Fibroblast of lung (primary cell): ENCODE data around the gene RNF126. TPM values are rescaled to one million over a fixed set of nuclear protein-coding genes. Genes with fewer than 3 reads are reported as not detected.

ENCODE experiments used
- DNase-seq, 2 donors: peaks; one replicate each; pipeline versions ENCODE4 v3.0.0 to v3.0.0-alpha.2; 2010; ENCODE audit warnings: low read depth in 2 of 2
- H2AFZ ChIP-seq: 2 replicates; pipeline ENCODE4 v1.5.1; 2012; ENCODE audit warnings: low read length, control low read depth, inconsistent platforms
- H3K27ac ChIP-seq: 2 replicates; pipeline ENCODE4 v1.5.1; 2011; ENCODE audit warnings: low read length, control low read depth; ENCODE audit not compliant: insufficient read depth
- H3K27me3 ChIP-seq: 2 replicates; pipeline ENCODE4 v1.5.1; 2011; ENCODE audit warnings: mild to moderate bottlenecking, low read length; ENCODE audit not compliant: control insufficient read depth, insufficient read depth
- H3K36me3 ChIP-seq: 2 replicates; pipeline ENCODE4 v1.5.1; 2011; ENCODE audit warnings: low read length; ENCODE audit not compliant: control insufficient read depth, insufficient read depth
- H3K4me1 ChIP-seq: 2 replicates; pipeline ENCODE4 v1.5.1; 2011; ENCODE audit warnings: low read length; ENCODE audit not compliant: control insufficient read depth, insufficient read depth; ENCODE audit errors: extremely low read depth
- H3K4me2 ChIP-seq: 2 replicates; pipeline ENCODE4 v1.5.1; 2011; ENCODE audit warnings: low read length, control low read depth; ENCODE audit not compliant: insufficient read depth; ENCODE audit errors: extremely low read depth
- H3K4me3 ChIP-seq, 4 experiments: fragments of 200-600 bp in 1 of 4; sonication (generic) in 1 of 4; replicated peaks in 1 of 4; 2 replicates each; pipeline ENCODE4 v1.5.1; 2011 to 2016; ENCODE audit warnings: low read length in 4 of 4, low read depth in 3 of 4, mild to moderate bottlenecking in 3 of 4, control low read depth in 2 of 4, inconsistent platforms in 1 of 4, mixed read lengths in 1 of 4; ENCODE audit not compliant: insufficient read depth in 1 of 4; ENCODE audit errors: control extremely low read depth in 1 of 4
- H3K79me2 ChIP-seq: 2 replicates; pipeline ENCODE4 v1.5.1; 2012; ENCODE audit warnings: mild to moderate bottlenecking, low read length, inconsistent platforms; ENCODE audit not compliant: control insufficient read depth, insufficient read depth
- H3K9ac ChIP-seq: 2 replicates; pipeline ENCODE4 v1.5.1; 2011; ENCODE audit warnings: mild to moderate bottlenecking, low read length, control low read depth; ENCODE audit not compliant: insufficient read depth
- H3K9me3 ChIP-seq: 2 replicates; pipeline ENCODE4 v1.5.1; 2012; ENCODE audit warnings: low read depth, low read length; ENCODE audit not compliant: control insufficient read depth, insufficient read depth
- H4K20me1 ChIP-seq: 2 replicates; pipeline ENCODE4 v1.5.1; 2011; ENCODE audit warnings: low read length; ENCODE audit not compliant: control insufficient read depth, insufficient read depth; ENCODE audit errors: extremely low read depth
- CTCF ChIP-seq, 2 donors: IDR thresholded peaks in 1 of 2; conservative IDR thresholded peaks in 1 of 2; 1 replicate in 1 of 2; 2 replicates in 1 of 2; pipeline ENCODE4 v1.5.1; 2011 to 2012; ENCODE audit warnings: low read length in 2 of 2, control low read depth in 1 of 2, inconsistent platforms in 1 of 2, low read depth in 1 of 2, mild to moderate bottlenecking in 1 of 2
- EZH2 ChIP-seq: IDR thresholded peaks from 2 replicates; pipeline ENCODE4 v1.5.1; 2012; ENCODE audit warnings: low read length, control low read depth, mild to moderate bottlenecking; ENCODE audit errors: missing control alignments
- polyA plus RNA-seq, 2 donors: library from polyadenylated mRNA; depleted of rRNA in 1 of 2; stranded (reverse) in 1 of 2; unstranded in 1 of 2; fragments of >200 nt; gene quantifications; 2 replicates each; pipeline ENCODE4 v1.2.1, GENCODE V29; 2011 to 2012; ENCODE audit warnings: missing spikeins in 1 of 2
- total RNA-seq: library from RNA; depleted of rRNA; stranded (reverse); fragments of >200 nt; gene quantifications from 2 replicates; pipeline ENCODE4 v1.2.1, GENCODE V29; 2014

The RNF126 gene
- total and polyA plus RNA-seq, 2 donors (not counting 1 experiment from before 2014, with no cell fraction given) = 7.8 to 18.0 TPM

- Histone ChIP-seq H3K27ac (no peak overlapping the region), H3K9me3 (no peaks in the 10 kb centered on the region), H3K36me3 (no peaks in the 10 kb centered on the region), H3K4me1 (peaks cover 17% of the 10 kb centered on the region), H2AFZ (no peak overlapping the region), H4K20me1 (no peaks in the 10 kb centered on the region), H3K27me3 (no peaks in the 10 kb centered on the region), H3K4me2 (no peak overlapping the region), H3K4me3 (peak overlapping the region in 3 of 4 experiments; percentile 50 to 85 (median 67)), H3K79me2 (peaks cover 2% of the 10 kb centered on the region), H3K9ac (peak overlapping the region; percentile 32)
- no peak for TF ChIP-seq EZH2
- TF ChIP-seq CTCF (conservative IDR thresholded peaks at IDR 0.05 in 1 of 2, IDR thresholded peaks at IDR 0.05 in 1 of 2; ENCODE audit: low read depth in 1 of 2, low read length in 2 of 2) = no peak
- DNase-seq = peak; percentile 82 to 89
Observed at GRCh38 chr19:677201-677600, 14.2 kb upstream of the RNF126 start.

- Histone ChIP-seq H3K9me3 (no peaks in the 10 kb centered on the region), H4K20me1 (no peaks in the 10 kb centered on the region), H3K79me2 (peaks cover 2% of the 10 kb centered on the region), H3K4me3 (peak within 1 kb of the TSS; percentile 50 to 85 (median 64)), H3K4me1 (peaks cover 17% of the 10 kb centered on the region), H2AFZ (no peak within 1 kb of the TSS), H3K27me3 (no peaks in the 10 kb centered on the region), H3K27ac (peak within 1 kb of the TSS; percentile 62), H3K9ac (peak within 1 kb of the TSS; percentile 82), H3K36me3 (no peaks in the 10 kb centered on the region), H3K4me2 (peak within 1 kb of the TSS; percentile 79)
- TF ChIP-seq EZH2 (no peak), CTCF (conservative IDR thresholded peaks at IDR 0.05 in 1 of 2, IDR thresholded peaks at IDR 0.05 in 1 of 2; ENCODE audit: low read depth in 1 of 2, low read length in 2 of 2) (no peak)
- DNase-seq = peak; percentile 34 to 37
Observed at GRCh38 chr19:676339-677105, 13.5 kb upstream of the RNF126 start, which contains the start of gene FSTL3. FSTL3 (plus strand) TSS chr19:676392; CDS start chr19:676424, 32 bp downstream.

GRCh38 chr19:676007-676338 lies 13.0 kb upstream of the RNF126 start:
- Histone ChIP-seq H3K4me3 (peak overlapping the region in 2 of 4 experiments; percentile 31 to 36), H3K36me3 (no peaks in the 10 kb centered on the region), H3K4me1 (peaks cover 17% of the 10 kb centered on the region), H4K20me1 (no peaks in the 10 kb centered on the region), H3K4me2 (peak overlapping the region; percentile 44), H2AFZ (no peak overlapping the region), H3K27ac (no peak overlapping the region), H3K9me3 (no peaks in the 10 kb centered on the region), H3K9ac (peak overlapping the region; percentile 7), H3K27me3 (no peaks in the 10 kb centered on the region), H3K79me2 (peaks cover 2% of the 10 kb centered on the region)
- TF ChIP-seq EZH2 = no peak
- TF ChIP-seq CTCF (conservative IDR thresholded peaks at IDR 0.05 in 1 of 2, IDR thresholded peaks at IDR 0.05 in 1 of 2; ENCODE audit: low read depth in 1 of 2, low read length in 2 of 2) = no peak
- no peak for DNase-seq
